Mesothelial cell of epicardium (in vitro differentiated cells): ENCODE data around the gene EVA1A. TPM values are rescaled to one million over a fixed set of nuclear protein-coding genes. Genes with fewer than 3 reads are reported as not detected.

ENCODE experiments used
- DNase-seq, 2 experiments: peaks; one replicate each; pipeline ENCODE4 v3.0.0; 2021; ENCODE audit warnings: low spot score in 2 of 2; ENCODE audit not compliant: unreplicated experiment in 2 of 2
- H3K27ac Mint-ChIP-seq: 2 replicates; pipeline ENCODE4 v1.8.0; 2021; ENCODE audit warnings: mixed read lengths
- H3K27me3 Mint-ChIP-seq: 2 replicates; pipeline ENCODE4 v1.8.0; 2021; ENCODE audit warnings: low read depth, mixed read lengths
- H3K36me3 Mint-ChIP-seq: 2 replicates; pipeline ENCODE4 v1.8.0; 2021; ENCODE audit warnings: mixed read lengths
- H3K4me1 Mint-ChIP-seq: 2 replicates; pipeline ENCODE4 v1.8.0; 2021; ENCODE audit warnings: mixed read lengths
- H3K4me3 Mint-ChIP-seq: 2 replicates; pipeline ENCODE4 v1.8.0; 2021; ENCODE audit warnings: mild to moderate bottlenecking, moderate library complexity, mixed read lengths
- H3K9me3 Mint-ChIP-seq: 2 replicates; pipeline ENCODE4 v1.8.0; 2021; ENCODE audit warnings: mixed read lengths
- CTCF ChIP-seq: fragments of 200-600 bp; sonication (generic); IDR thresholded peaks from one replicate; pipeline ENCODE4 v1.5.0; 2021; ENCODE audit warnings: antibody characterized with exemption; ENCODE audit not compliant: unreplicated experiment
- total RNA-seq: library from RNA; stranded (reverse); gene quantifications from 3 replicates; pipeline ENCODE4 v1.2.1, GENCODE V29; 2021

The EVA1A gene
- total RNA-seq, 1 donor from 2014 or later: 11.5 TPM

DNA sequence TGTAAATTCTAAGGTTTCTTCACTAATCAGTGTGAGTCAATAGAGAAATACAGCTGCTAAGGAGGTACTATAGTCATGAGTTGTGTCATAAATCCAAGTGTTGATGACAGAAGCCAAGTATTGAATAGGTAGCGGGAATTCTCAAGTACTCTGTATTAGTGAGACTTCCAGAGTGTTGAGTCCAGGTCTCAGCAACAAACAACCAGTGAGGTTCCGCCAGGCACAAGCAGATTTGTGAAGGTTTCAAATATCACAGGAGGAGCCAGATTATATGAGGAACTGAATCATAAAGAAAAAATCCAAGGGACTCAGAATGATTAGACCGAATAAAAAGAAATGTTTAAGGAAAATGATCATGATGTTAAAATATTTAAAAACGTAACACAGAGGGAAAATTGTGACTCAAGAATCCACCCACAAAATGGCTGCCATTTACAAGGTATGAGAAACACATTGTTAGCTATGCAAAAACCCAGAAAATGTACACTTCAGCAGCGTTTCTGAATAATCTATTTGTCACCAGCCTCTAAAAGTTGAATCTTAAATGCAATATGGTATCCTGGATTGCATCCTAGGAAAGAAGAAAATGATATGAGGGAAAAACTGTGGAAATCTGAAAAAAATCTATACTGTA lies 27.3 kb upstream of the EVA1A start:
- Mint-ChIP-seq H3K9me3 (peaks cover 17% of the 10 kb centered on the region), H3K4me3 (no peak overlapping the region), H3K27me3 (no peaks in the 10 kb centered on the region), H3K27ac (no peak overlapping the region), H3K4me1 (peaks cover 29% of the 10 kb centered on the region), H3K36me3 (no peaks in the 10 kb centered on the region)
- TF ChIP-seq CTCF: no peak
- DNase-seq: no peak

DNA sequence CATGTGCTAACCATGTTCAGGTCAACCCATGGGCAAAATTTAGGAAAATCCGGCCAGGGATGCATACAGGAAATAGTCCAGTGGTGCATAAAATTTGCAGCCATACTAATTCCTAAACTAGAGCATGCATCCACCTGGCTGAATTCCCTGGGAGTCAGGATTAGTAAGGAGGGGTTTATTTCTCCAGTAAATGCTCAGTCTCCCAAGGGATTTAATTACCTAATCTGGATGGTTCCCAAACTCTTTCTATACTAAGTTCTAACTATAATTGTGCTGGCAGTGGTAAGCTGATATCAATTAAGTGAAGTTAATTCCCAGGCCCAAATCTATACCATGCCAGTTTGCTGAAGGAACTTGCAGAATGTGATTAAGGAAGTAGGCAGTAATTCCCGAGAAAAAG lies 26.2 kb upstream of the EVA1A start:
- Mint-ChIP-seq H3K4me3 (no peak overlapping the region), H3K4me1 (peaks cover 23% of the 10 kb centered on the region), H3K27me3 (no peaks in the 10 kb centered on the region), H3K36me3 (no peaks in the 10 kb centered on the region), H3K27ac (no peak overlapping the region), H3K9me3 (peaks cover 23% of the 10 kb centered on the region)
- no peak for DNase-seq
- no peak for TF ChIP-seq CTCF

DNA sequence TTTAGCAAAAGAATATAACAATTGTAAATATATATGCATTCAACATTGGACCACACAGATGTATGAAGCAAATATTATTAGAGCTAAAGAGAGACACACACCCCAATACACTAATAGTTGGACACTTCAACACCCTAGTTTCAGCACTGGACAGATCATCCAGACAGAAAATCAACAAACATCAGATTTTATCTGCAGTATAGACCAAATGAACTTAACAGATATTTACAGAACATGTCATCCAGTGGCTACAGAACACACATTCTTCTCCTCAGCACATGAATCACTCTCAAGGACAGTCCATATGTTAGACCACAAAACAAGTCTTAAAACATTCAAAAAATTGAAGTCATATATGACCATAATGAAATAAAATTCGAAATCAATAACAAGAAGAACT lies 22.1 kb upstream of the EVA1A start:
- Mint-ChIP-seq H3K27ac (no peak overlapping the region), H3K9me3 (peaks cover 36% of the 10 kb centered on the region), H3K27me3 (no peaks in the 10 kb centered on the region), H3K4me1 (peaks cover 2% of the 10 kb centered on the region), H3K4me3 (no peak overlapping the region), H3K36me3 (no peaks in the 10 kb centered on the region)
- DNase-seq: no peak
- TF ChIP-seq CTCF: no peak

DNA sequence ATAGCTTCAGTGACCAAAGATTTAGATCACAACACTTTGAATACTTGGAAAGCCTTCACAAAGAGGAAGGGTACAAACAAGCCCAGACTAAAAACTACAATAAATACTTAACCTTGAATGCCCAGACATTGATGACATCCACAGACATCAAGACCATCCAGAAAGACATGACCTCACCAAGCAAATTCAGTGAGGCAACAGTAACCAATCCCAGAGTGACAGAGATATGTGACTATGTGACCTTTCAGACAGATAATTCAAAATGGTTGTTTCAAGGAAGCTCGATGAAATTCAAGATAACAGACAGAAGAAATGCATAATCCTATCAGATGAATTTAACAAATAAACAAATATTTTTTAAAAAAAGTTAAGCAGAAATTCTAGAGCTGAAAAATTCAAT lies 19.9 kb upstream of the EVA1A start:
- H3K27me3 Mint-ChIP-seq: no peaks in the 10 kb centered on the region
- no peaks in the 10 kb centered on the region for H3K4me1 Mint-ChIP-seq
- H3K27ac Mint-ChIP-seq: no peak overlapping the region
- H3K9me3 Mint-ChIP-seq: peaks cover 40% of the 10 kb centered on the region
- DNase-seq: no peak
- H3K36me3 Mint-ChIP-seq: peaks cover under 1% of the 10 kb centered on the region
- TF ChIP-seq CTCF: no peak
- no peak overlapping the region for H3K4me3 Mint-ChIP-seq

GRCh38 chr2:75580156-75580555 lies 19.4 kb upstream of the EVA1A start:
- DNase-seq: no peak
- Mint-ChIP-seq H3K4me3 (no peak overlapping the region), H3K4me1 (no peaks in the 10 kb centered on the region), H3K27ac (no peak overlapping the region), H3K27me3 (no peaks in the 10 kb centered on the region), H3K36me3 (peaks cover 2% of the 10 kb centered on the region), H3K9me3 (peaks cover 40% of the 10 kb centered on the region)
- TF ChIP-seq CTCF: no peak

DNA sequence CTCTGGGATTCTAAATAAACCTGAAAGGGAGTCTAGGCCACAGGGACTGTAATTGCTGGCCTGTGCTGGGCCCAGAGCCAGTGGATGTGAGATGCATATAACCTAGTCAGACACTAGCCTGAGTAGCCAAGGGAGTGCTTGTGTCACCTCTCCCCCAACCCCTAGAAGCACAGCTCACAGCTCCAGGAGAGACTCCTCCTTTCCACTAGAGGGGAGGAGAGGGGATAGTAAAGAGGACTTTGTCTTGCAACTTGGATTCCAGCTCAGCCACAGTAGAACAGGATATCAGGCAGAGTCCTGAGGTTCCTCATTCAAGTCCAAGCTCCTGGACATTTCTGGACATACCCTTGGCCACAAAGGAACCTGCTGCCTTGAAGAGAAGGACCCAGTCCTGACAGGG lies 18.4 kb upstream of the EVA1A start:
- Mint-ChIP-seq H3K4me3 (no peak overlapping the region), H3K27me3 (no peaks in the 10 kb centered on the region), H3K36me3 (peaks cover 2% of the 10 kb centered on the region), H3K4me1 (no peaks in the 10 kb centered on the region), H3K27ac (no peak overlapping the region), H3K9me3 (peaks cover 45% of the 10 kb centered on the region)
- DNase-seq: no peak
- TF ChIP-seq CTCF: no peak
